ENCODE results near the gene ZNF300. TPM values are rescaled to one million over a fixed set of nuclear protein-coding genes. Genes with fewer than 3 reads are reported as not detected.

Gene ZNF300
- total and polyA plus RNA-seq, 7 experiments from 2014 or later: 0.15 to 5.1 (median 1.9) TPM

GRCh38 chr5:150918613-150919012 is 13.8 kb upstream of the ZNF300 start:
- H3K27ac Mint-ChIP-seq: no peak overlapping the region
- no peak for DNase-seq
- H3K9me3 ChIP-seq (ENCODE audit: control insufficient read depth in 2 of 3, low read length in 3 of 3): peaks cover 0 to 6% (median 0%) of the 10 kb centered on the region in 3 experiments
- H3K4me3 Mint-ChIP-seq: no peak overlapping the region
- no peaks in the 10 kb centered on the region for H3K4me1 ChIP-seq (ENCODE audit: control insufficient read depth in 2 of 2, insufficient read depth in 2 of 2, low read length in 2 of 2)
- H3K27me3 Mint-ChIP-seq: peaks cover 0 to 47% (median 13%) of the 10 kb centered on the region in 5 donors
- H3K27ac ChIP-seq (ENCODE audit: low read depth, low read length): no peak overlapping the region
- intact Hi-C loops (cut with micrococcal nuclease): no loop called here
- H3K27me3 ChIP-seq (ENCODE audit: control insufficient read depth in 2 of 2, insufficient read depth in 2 of 2, low read length in 2 of 2): no peaks in the 10 kb centered on the region
- no peaks in the 10 kb centered on the region for H3K4me1 Mint-ChIP-seq
- peaks cover 12 to 85% (median 49%) of the 10 kb centered on the region in 11 donors for H3K9me3 Mint-ChIP-seq
- H3K4me3 ChIP-seq (ENCODE audit: low read length): no peak overlapping the region
- ChIA-PET POLR2A (no interaction called here), CTCF (no interaction called here)
- H3K36me3 Mint-ChIP-seq: peaks cover 0 to 15% (median 0%) of the 10 kb centered on the region in 5 donors
- no peaks in the 10 kb centered on the region for H3K36me3 ChIP-seq (ENCODE audit: control insufficient read depth in 2 of 3, insufficient read depth in 3 of 3, low read length in 3 of 3)
- no peak for ATAC-seq

GRCh38 chr5:150912312-150912814 is 7.6 kb upstream of the ZNF300 start:
- peak overlapping the region in 1 of 10 donors; percentile 9 for H3K4me3 Mint-ChIP-seq
- no peaks in the 10 kb centered on the region for H3K4me1 ChIP-seq (ENCODE audit: control insufficient read depth in 2 of 2, insufficient read depth in 2 of 2, low read length in 2 of 2)
- no peak overlapping the region for H3K27ac Mint-ChIP-seq
- intact Hi-C loops (cut with micrococcal nuclease): no loop called here
- H3K27ac ChIP-seq (ENCODE audit: low read depth, low read length): no peak overlapping the region
- ATAC-seq (no peak), DNase-seq (no peak)
- ChIA-PET POLR2A (no interaction called here), CTCF (no interaction called here)
- H3K27me3 ChIP-seq (ENCODE audit: control insufficient read depth in 2 of 2, insufficient read depth in 2 of 2, low read length in 2 of 2): no peaks in the 10 kb centered on the region
- H3K9me3 ChIP-seq (ENCODE audit: control insufficient read depth in 2 of 3, low read length in 3 of 3): peaks cover 0 to 19% (median 0%) of the 10 kb centered on the region in 3 experiments
- H3K27me3 Mint-ChIP-seq: peaks cover 0 to 14% (median 7%) of the 10 kb centered on the region in 5 donors
- H3K4me1 Mint-ChIP-seq: no peaks in the 10 kb centered on the region
- no peak overlapping the region for H3K4me3 ChIP-seq (ENCODE audit: low read length)
- no peaks in the 10 kb centered on the region for H3K36me3 ChIP-seq (ENCODE audit: control insufficient read depth in 2 of 3, insufficient read depth in 3 of 3, low read length in 3 of 3)
- H3K36me3 Mint-ChIP-seq: peaks cover 0 to 26% (median 12%) of the 10 kb centered on the region in 5 donors
- peaks cover 18 to 88% (median 49%) of the 10 kb centered on the region in 11 donors for H3K9me3 Mint-ChIP-seq

- peak overlapping the region; percentile 34 for H3K4me3 ChIP-seq (ENCODE audit: low read length)
- no peaks in the 10 kb centered on the region for H3K4me1 ChIP-seq (ENCODE audit: control insufficient read depth in 2 of 2, insufficient read depth in 2 of 2, low read length in 2 of 2)
- H3K27me3 ChIP-seq (ENCODE audit: control insufficient read depth in 2 of 2, insufficient read depth in 2 of 2, low read length in 2 of 2): no peaks in the 10 kb centered on the region
- POLR2A ChIA-PET: no interaction called here
- CTCF ChIA-PET: no interaction called here
- no peak for DNase-seq
- peak overlapping the region in 9 of 10 donors; percentile 77 to 92 (median 87) for H3K4me3 Mint-ChIP-seq
- H3K27me3 Mint-ChIP-seq: peaks cover 0 to 31% (median 24%) of the 10 kb centered on the region in 5 donors
- H3K9me3 ChIP-seq (ENCODE audit: control insufficient read depth in 2 of 3, low read length in 3 of 3): peaks cover 0 to 30% (median 4%) of the 10 kb centered on the region in 3 experiments
- H3K9me3 Mint-ChIP-seq: peaks cover 14 to 91% (median 62%) of the 10 kb centered on the region in 11 donors
- no peak overlapping the region for H3K27ac ChIP-seq (ENCODE audit: low read depth, low read length)
- intact Hi-C loops (cut with micrococcal nuclease): no loop called here
- peak overlapping the region in 5 of 9 donors; percentile 83 to 96 (median 87) for H3K27ac Mint-ChIP-seq
- ATAC-seq: no peak
- peaks cover 0 to 11% (median 5%) of the 10 kb centered on the region in 7 donors for H3K4me1 Mint-ChIP-seq
- H3K36me3 ChIP-seq (ENCODE audit: control insufficient read depth in 2 of 3, insufficient read depth in 3 of 3, low read length in 3 of 3): no peaks in the 10 kb centered on the region
- H3K36me3 Mint-ChIP-seq: peaks cover 13 to 58% (median 21%) of the 10 kb centered on the region in 5 donors
These were observed 518 bp upstream of the ZNF300 start for GRCh38 chr5:150905312-150905683.

- H3K27me3 ChIP-seq (ENCODE audit: control insufficient read depth in 2 of 2, insufficient read depth in 2 of 2, low read length in 2 of 2): no peaks in the 10 kb centered on the region
- POLR2A ChIA-PET: no interaction called here
- H3K27ac ChIP-seq (ENCODE audit: low read depth, low read length): no peak overlapping the region
- Mint-ChIP-seq H3K9me3 (peaks cover 30 to 97% (median 71%) of the 10 kb centered on the region in 11 donors), H3K4me3 (no peak overlapping the region), H3K27me3 (peaks cover 0 to 24% (median 23%) of the 10 kb centered on the region in 5 donors), H3K36me3 (peaks cover 16 to 75% (median 48%) of the 10 kb centered on the region in 5 donors), H3K27ac (no peak overlapping the region), H3K4me1 (peaks cover 0 to 11% (median 5%) of the 10 kb centered on the region in 7 donors)
- no peaks in the 10 kb centered on the region for H3K4me1 ChIP-seq (ENCODE audit: control insufficient read depth in 2 of 2, insufficient read depth in 2 of 2, low read length in 2 of 2)
- no peaks in the 10 kb centered on the region for H3K36me3 ChIP-seq (ENCODE audit: control insufficient read depth in 2 of 3, insufficient read depth in 3 of 3, low read length in 3 of 3)
- intact Hi-C loops (cut with micrococcal nuclease): no loop called here
- peaks cover 5 to 42% (median 7%) of the 10 kb centered on the region in 3 experiments for H3K9me3 ChIP-seq (ENCODE audit: control insufficient read depth in 2 of 3, low read length in 3 of 3)
- H3K4me3 ChIP-seq (ENCODE audit: low read length): no peak overlapping the region
- DNase-seq (no peak), ATAC-seq (no peak)
- CTCF ChIA-PET: no interaction called here
These were observed 3.3 kb downstream of the ZNF300 start for GRCh38 chr5:150901446-150901845.

GRCh38 chr5:150895431-150896428 is 9.1 kb downstream of the ZNF300 start:
- POLR2A ChIA-PET: no interaction called here
- Mint-ChIP-seq H3K4me1 (no peaks in the 10 kb centered on the region), H3K4me3 (no peak overlapping the region), H3K36me3 (peaks cover 2 to 77% (median 55%) of the 10 kb centered on the region in 5 donors), H3K9me3 (peaks cover 32 to 100% (median 76%) of the 10 kb centered on the region in 11 donors), H3K27ac (no peak overlapping the region), H3K27me3 (peaks cover 0 to 4% (median 0%) of the 10 kb centered on the region in 5 donors)
- H3K27me3 ChIP-seq (ENCODE audit: control insufficient read depth in 2 of 2, insufficient read depth in 2 of 2, low read length in 2 of 2): no peaks in the 10 kb centered on the region
- ATAC-seq (no peak), DNase-seq (no peak)
- no peaks in the 10 kb centered on the region for H3K36me3 ChIP-seq (ENCODE audit: control insufficient read depth in 2 of 3, insufficient read depth in 3 of 3, low read length in 3 of 3)
- CTCF ChIA-PET: interaction anchor here (0.7 kb wide), 1 partner anchor 1848 kb away, joined by 4 read pairs; no protein-coding TSS in a partner anchor
- intact Hi-C loops (cut with micrococcal nuclease): no loop called here
- H3K4me3 ChIP-seq (ENCODE audit: low read length): no peak overlapping the region
- peaks cover 15 to 79% (median 24%) of the 10 kb centered on the region in 3 experiments for H3K9me3 ChIP-seq (ENCODE audit: control insufficient read depth in 2 of 3, low read length in 3 of 3)
- H3K4me1 ChIP-seq (ENCODE audit: control insufficient read depth in 2 of 2, insufficient read depth in 2 of 2, low read length in 2 of 2): no peaks in the 10 kb centered on the region
- H3K27ac ChIP-seq (ENCODE audit: low read depth, low read length): no peak overlapping the region

- H3K36me3 Mint-ChIP-seq: peaks cover 2 to 50% (median 40%) of the 10 kb centered on the region in 5 donors
- no peaks in the 10 kb centered on the region for H3K4me1 Mint-ChIP-seq
- ChIA-PET CTCF (no interaction called here), POLR2A (no interaction called here)
- intact Hi-C loops (cut with micrococcal nuclease): loop anchor here in 1 of 2 donors (2.0 kb wide), 1 partner anchor 59 kb away; no protein-coding TSS in a partner anchor
- DNase-seq (no peak), ATAC-seq (no peak)
- H3K27me3 ChIP-seq (ENCODE audit: control insufficient read depth in 2 of 2, insufficient read depth in 2 of 2, low read length in 2 of 2): no peaks in the 10 kb centered on the region
- no peak overlapping the region for H3K4me3 Mint-ChIP-seq
- H3K27ac ChIP-seq (ENCODE audit: low read depth, low read length): no peak overlapping the region
- no peak overlapping the region for H3K27ac Mint-ChIP-seq
- H3K36me3 ChIP-seq (ENCODE audit: control insufficient read depth in 2 of 3, insufficient read depth in 3 of 3, low read length in 3 of 3): no peaks in the 10 kb centered on the region
- H3K4me3 ChIP-seq (ENCODE audit: low read length): no peak overlapping the region
- H3K9me3 Mint-ChIP-seq: peaks cover 11 to 86% (median 32%) of the 10 kb centered on the region in 11 donors
- no peaks in the 10 kb centered on the region for H3K4me1 ChIP-seq (ENCODE audit: control insufficient read depth in 2 of 2, insufficient read depth in 2 of 2, low read length in 2 of 2)
- H3K27me3 Mint-ChIP-seq: no peaks in the 10 kb centered on the region
- H3K9me3 ChIP-seq (ENCODE audit: control insufficient read depth in 2 of 3, low read length in 3 of 3): no peaks in the 10 kb centered on the region
These were observed 25.4 kb downstream of the ZNF300 start for GRCh38 chr5:150879358-150879757.

Measured in naive thymus-derived CD4-positive, alpha-beta T cell (primary cell).